SK-N-SH (cell line): Measurements from ENCODE around the gene EMILIN2. TPM values are rescaled to one million over a fixed set of nuclear protein-coding genes. Genes with fewer than 3 reads are reported as not detected.

Experiments
- CTCF ChIA-PET: fragments of 300-600, 350-600 bp; formaldehyde crosslinking; extraction: SDS; loops from one replicate; lab custom pipeline; 2021; lab: Yijun Ruan, JAX
- POLR2A ChIA-PET: fragments of 350-600 bp; sonication (Branson Sonifier 250); formaldehyde crosslinking; extraction: SDS; loops from one replicate; lab custom pipeline; 2020; ENCODE audit warnings: antibody characterized with exemption, inconsistent platforms; lab: Yijun Ruan, JAX
- DNase-seq: peaks from one replicate; pipeline ENCODE4 v3.0.0; 2012
- H2AFZ ChIP-seq: fragments of 200-600 bp; sonication (generic); 2 replicates; pipeline ENCODE4 v1.8.1; 2016; ENCODE audit warnings: antibody characterized with exemption, mild to moderate bottlenecking, low read depth
- H3F3A ChIP-seq: fragments of 200-600 bp; sonication (generic); replicated peaks from 2 replicates; pipeline ENCODE3; 2016; ENCODE audit warnings: antibody characterized with exemption, mild to moderate bottlenecking; ENCODE audit not compliant: insufficient read depth
- H3K27ac ChIP-seq, 2 experiments: fragments of 200-500 bp in 1 of 2; fragments of 200-600 bp in 1 of 2; sonication (Bioruptor generic) in 1 of 2; sonication (generic), shearing (Covaris generic) in 1 of 2; 2 replicates each; pipeline versions ENCODE4 v1.5.1 to v1.6.1; 2014 to 2016; ENCODE audit warnings: low read depth in 2 of 2, inconsistent platforms in 1 of 2, low read length in 1 of 2, mild to moderate bottlenecking in 1 of 2, mixed read lengths in 1 of 2
- H3K27me3 ChIP-seq: fragments of 200-600 bp; sonication (generic), shearing (Covaris generic); 2 replicates; pipeline ENCODE4 v1.6.1; 2016; ENCODE audit warnings: mixed run types; ENCODE audit not compliant: insufficient read depth
- H3K36me3 ChIP-seq, 2 experiments: fragments of 200-500 bp in 1 of 2; fragments of 200-600 bp in 1 of 2; sonication (Bioruptor generic) in 1 of 2; sonication (generic) in 1 of 2; replicated peaks in 1 of 2; 2 replicates each; pipeline versions ENCODE3 to v1.5.1; 2014 to 2016; ENCODE audit warnings: low read length in 1 of 2, mild to moderate bottlenecking in 1 of 2; ENCODE audit not compliant: insufficient read depth in 2 of 2, control insufficient read depth in 1 of 2
- H3K4me1 ChIP-seq, 2 experiments: fragments of 200-500 bp in 1 of 2; fragments of 200-600 bp in 1 of 2; sonication (Bioruptor generic) in 1 of 2; sonication (generic), shearing (Covaris generic) in 1 of 2; 2 replicates each; pipeline versions ENCODE4 v1.5.1 to v1.6.1; 2014 to 2016; ENCODE audit warnings: low read depth in 1 of 2, low read length in 1 of 2, mixed run types in 1 of 2; ENCODE audit not compliant: insufficient read depth in 2 of 2, control insufficient read depth in 1 of 2
- H3K4me2 ChIP-seq: fragments of 200-600 bp; sonication (generic), shearing (Covaris generic); 2 replicates; pipeline ENCODE4 v1.6.1; 2017; ENCODE audit warnings: mixed run types
- H3K4me3 ChIP-seq, 2 experiments: fragments of 200-500 bp in 1 of 2; fragments of 200-600 bp in 1 of 2; sonication (Bioruptor generic) in 1 of 2; sonication (generic), shearing (Covaris generic) in 1 of 2; 2 replicates each; pipeline versions ENCODE4 v1.5.1 to v1.8.1; 2014 to 2016; ENCODE audit warnings: low read depth in 2 of 2, inconsistent platforms in 1 of 2, low read length in 1 of 2, mild to moderate bottlenecking in 1 of 2, mixed read lengths in 1 of 2, moderate library complexity in 1 of 2
- H3K79me2 ChIP-seq: fragments of 200-600 bp; sonication (generic); 2 replicates; pipeline ENCODE4 v1.8.1; 2017; ENCODE audit warnings: mild to moderate bottlenecking; ENCODE audit not compliant: insufficient read depth
- H3K9ac ChIP-seq: fragments of 200-600 bp; sonication (generic); 2 replicates; pipeline ENCODE4 v1.6.1; 2017; ENCODE audit warnings: mixed run types
- H3K9me2 ChIP-seq: fragments of 200-600 bp; sonication (generic); 2 replicates; pipeline ENCODE4 v1.6.1; 2017; ENCODE audit warnings: mixed run types
- H3K9me3 ChIP-seq: fragments of 200-600 bp; sonication (generic); 2 replicates; pipeline ENCODE4 v1.6.1; 2017; ENCODE audit warnings: mixed run types, mild to moderate bottlenecking, moderate library complexity
- H4K20me1 ChIP-seq: fragments of 200-600 bp; sonication (generic); 2 replicates; pipeline ENCODE4 v1.6.1; 2017; ENCODE audit warnings: mild to moderate bottlenecking, mixed run types; ENCODE audit not compliant: insufficient read depth
- CHD2 ChIP-seq: fragments of 150-350 bp; IDR thresholded peaks from 2 replicates; pipeline ENCODE4 v1.6.1; 2018; ENCODE audit warnings: low read length; ENCODE audit not compliant: partially characterized antibody
- ELF1 ChIP-seq: IDR thresholded peaks from 2 replicates; pipeline ENCODE4 v1.4.0; 2012
- EZH2phosphoT487 ChIP-seq: fragments of 200-600 bp; sonication (generic); IDR thresholded peaks from 2 replicates; pipeline ENCODE4 v1.6.1; 2017; ENCODE audit warnings: low read depth, mixed run types, mild to moderate bottlenecking, antibody characterized with exemption, moderate library complexity, borderline replicate concordance
- FOXJ3 ChIP-seq: sonication (generic); formaldehyde crosslinking; IDR thresholded peaks from 2 replicates; pipeline ENCODE4 v1.5.1; 2020; ENCODE audit warnings: mild to moderate bottlenecking, missing genetic modification reagents
- GATA2 ChIP-seq: sonication (generic); formaldehyde crosslinking; IDR thresholded peaks from 2 replicates; pipeline ENCODE4 v1.5.0; 2020; ENCODE audit warnings: mild to moderate bottlenecking, missing genetic modification reagents
- JUND ChIP-seq: IDR thresholded peaks from 2 replicates; pipeline ENCODE4 v1.4.0; 2012
- MXI1 ChIP-seq: IDR thresholded peaks from 2 replicates; pipeline ENCODE4 v1.6.1; 2012; ENCODE audit warnings: mild to moderate bottlenecking, low read depth, low read length, improper control_type of control experiment
- NFIC ChIP-seq: IDR thresholded peaks from 2 replicates; pipeline ENCODE4 v1.4.0; 2012; ENCODE audit warnings: borderline replicate concordance
- NRF1 ChIP-seq: IDR thresholded peaks from 2 replicates; pipeline ENCODE4 v1.6.1; 2012; ENCODE audit warnings: low read depth, mild to moderate bottlenecking, low read length
- PBX3 ChIP-seq: IDR thresholded peaks from 2 replicates; pipeline ENCODE4; 2012
- POLR2AphosphoS5 ChIP-seq: IDR thresholded peaks from 2 replicates; pipeline ENCODE4 v1.6.1; 2012; ENCODE audit warnings: low read depth, low read length
- RAD21 ChIP-seq: IDR thresholded peaks from 2 replicates; pipeline ENCODE4 v1.6.1; 2012; ENCODE audit warnings: mild to moderate bottlenecking, low read length
- RCOR1 ChIP-seq: fragments of 150-350 bp; IDR thresholded peaks from 2 replicates; pipeline ENCODE4 v1.6.1; 2017; ENCODE audit warnings: antibody characterized with exemption, low read length
- TEAD4 ChIP-seq: IDR thresholded peaks from 2 replicates; pipeline ENCODE4 v1.4.0; 2012; ENCODE audit warnings: mild to moderate bottlenecking, borderline replicate concordance; ENCODE audit not compliant: insufficient read depth
- WGBS: methylation state at CpG from one replicate; pipeline ENCODE4 v1.1.6; 2017; ENCODE audit warnings: low lambda C conversion rate; 5-methylcytosine and 5-hydroxymethylcytosine counted together
- polyA plus RNA-seq, 3 experiments: library from polyadenylated mRNA; depleted of rRNA; stranded (reverse); fragments of >200 nt; gene quantifications; 2 replicates each; pipeline ENCODE4 v1.2.3, GENCODE V29; 2012
- TF ChIP-seq, protein P1 (sequence below): fragments of 200-600 bp; sonication (generic); IDR thresholded peaks from 2 replicates; pipeline ENCODE4 v1.6.1; 2017; ENCODE audit warnings: antibody characterized with exemption, mild to moderate bottlenecking, moderate library complexity

Gene EMILIN2
- polyA plus RNA-seq, 1 of the 3 experiments (the other 2 are of a cell fraction), result 1.4 TPM

DNA sequence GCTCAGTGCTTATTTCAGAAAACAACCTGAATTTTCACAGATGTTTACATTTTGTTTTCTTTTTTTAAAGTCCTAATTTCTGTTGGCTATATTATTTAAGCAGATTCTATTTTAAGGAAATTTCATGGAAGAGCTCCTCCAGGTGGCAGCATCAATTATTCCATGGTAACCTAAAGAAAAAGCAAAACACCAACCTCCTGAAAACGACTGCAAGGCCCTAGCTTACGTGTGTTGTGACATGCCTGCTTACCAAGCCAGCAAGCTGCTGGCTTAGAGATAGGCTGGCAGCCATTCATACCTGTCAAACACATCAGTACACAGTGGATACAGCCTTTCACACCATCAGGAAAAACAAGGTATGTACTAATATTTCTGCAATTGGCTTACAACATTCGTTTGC lies 101.2 kb downstream of the EMILIN2 start:
- ChIA-PET CTCF (interaction anchor here (0.7 to 6.0 kb wide), 20 partner anchors 9 to 298 kb away, joined by 3 to 39 read pairs (median 4); no protein-coding TSS in a partner anchor), POLR2A (no interaction called here)
- no peak for TF ChIP-seq TEAD4
- TF ChIP-seq, protein P1, sequence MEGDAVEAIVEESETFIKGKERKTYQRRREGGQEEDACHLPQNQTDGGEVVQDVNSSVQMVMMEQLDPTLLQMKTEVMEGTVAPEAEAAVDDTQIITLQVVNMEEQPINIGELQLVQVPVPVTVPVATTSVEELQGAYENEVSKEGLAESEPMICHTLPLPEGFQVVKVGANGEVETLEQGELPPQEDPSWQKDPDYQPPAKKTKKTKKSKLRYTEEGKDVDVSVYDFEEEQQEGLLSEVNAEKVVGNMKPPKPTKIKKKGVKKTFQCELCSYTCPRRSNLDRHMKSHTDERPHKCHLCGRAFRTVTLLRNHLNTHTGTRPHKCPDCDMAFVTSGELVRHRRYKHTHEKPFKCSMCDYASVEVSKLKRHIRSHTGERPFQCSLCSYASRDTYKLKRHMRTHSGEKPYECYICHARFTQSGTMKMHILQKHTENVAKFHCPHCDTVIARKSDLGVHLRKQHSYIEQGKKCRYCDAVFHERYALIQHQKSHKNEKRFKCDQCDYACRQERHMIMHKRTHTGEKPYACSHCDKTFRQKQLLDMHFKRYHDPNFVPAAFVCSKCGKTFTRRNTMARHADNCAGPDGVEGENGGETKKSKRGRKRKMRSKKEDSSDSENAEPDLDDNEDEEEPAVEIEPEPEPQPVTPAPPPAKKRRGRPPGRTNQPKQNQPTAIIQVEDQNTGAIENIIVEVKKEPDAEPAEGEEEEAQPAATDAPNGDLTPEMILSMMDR, result peak; percentile 58
- TF ChIP-seq ELF1, result no peak
- peak; percentile 40 for TF ChIP-seq RAD21
- no peak for TF ChIP-seq EZH2phosphoT487

GRCh38 chr18:2952605-2953004 lies 105.8 kb downstream of the EMILIN2 start:
- no peak overlapping the region for H2AFZ ChIP-seq
- H4K20me1 ChIP-seq, result no peaks in the 10 kb centered on the region
- no peak overlapping the region for H3K4me2 ChIP-seq
- no peaks in the 10 kb centered on the region for H3F3A ChIP-seq
- H3K9me2 ChIP-seq, result no peaks in the 10 kb centered on the region
- H3K4me1 ChIP-seq, result no peaks in the 10 kb centered on the region; a peak in 1 of 4 replicates
- H3K27ac ChIP-seq, result no peak overlapping the region
- peaks cover 39 to 65% of the 10 kb centered on the region in 2 experiments for H3K36me3 ChIP-seq
- H3K4me3 ChIP-seq, result no peak overlapping the region
- H3K79me2 ChIP-seq, result no peaks in the 10 kb centered on the region
- ChIA-PET CTCF (interaction anchor here (1.1 to 6.0 kb wide), 2 partner anchors 103 to 110 kb away, joined by 3 to 39 read pairs; no protein-coding TSS in a partner anchor), POLR2A (no interaction called here)
- DNase-seq, result no peak
- H3K9ac ChIP-seq, result no peak overlapping the region
- no peak for TF ChIP-seq NFIC
- TF ChIP-seq PBX3, result no peak
- TF ChIP-seq CHD2, result no peak
- no peak for TF ChIP-seq POLR2AphosphoS5
- no peak for TF ChIP-seq MXI1
- TF ChIP-seq GATA2 (CRISPR knock-in tag), result no peak
- TF ChIP-seq FOXJ3, result no peak
- TF ChIP-seq JUND, result no peak
- TF ChIP-seq NRF1, result no peak
- no peak for TF ChIP-seq RCOR1
- H3K27me3 ChIP-seq, result no peaks in the 10 kb centered on the region
- WGBS, result 90% methylated on average over 2 of the region's 2 CpGs
- no peaks in the 10 kb centered on the region for H3K9me3 ChIP-seq

More for the DNA sequence above, 101.2 kb downstream of the EMILIN2 start:
- no peak overlapping the region for H3K27ac ChIP-seq
- 73% methylated on average over 3 of the region's 3 CpGs for WGBS
- peaks cover 37 to 50% of the 10 kb centered on the region in 2 experiments for H3K36me3 ChIP-seq
- 0 out of 2 replicates have a peak, but pooled peaks cover 3% of the 10 kb centered on the region for H3K79me2 ChIP-seq
- H3K4me3 ChIP-seq, result no peak overlapping the region
- peak; percentile 19 for DNase-seq
- peaks cover 3% of the 10 kb centered on the region for H3F3A ChIP-seq
- H3K9me3 ChIP-seq, result no peaks in the 10 kb centered on the region
- no peak overlapping the region for H3K9ac ChIP-seq
- H3K4me1 ChIP-seq, result no peaks in the 10 kb centered on the region; a peak in 1 of 4 replicates
- no peaks in the 10 kb centered on the region for H3K27me3 ChIP-seq
- H4K20me1 ChIP-seq, result no peaks in the 10 kb centered on the region
- H3K9me2 ChIP-seq, result no peaks in the 10 kb centered on the region
- no peak overlapping the region for H2AFZ ChIP-seq
- H3K4me2 ChIP-seq, result no peak overlapping the region
